ENCODE measurements around the gene HIVEP2. TPM values are rescaled to one million over a fixed set of nuclear protein-coding genes. Genes with fewer than 3 reads are reported as not detected.

The HIVEP2 gene
- total RNA-seq, 1 donor from 2014 or later: 26.6 TPM

GRCh38 chr6:142945446-142946180 lies 637 bp upstream of the HIVEP2 start:
- no peak for DNase-seq (ENCODE audit: low read depth)

- DNase-seq (ENCODE audit: low read depth): peak; percentile 81
Observed at GRCh38 chr6:142944124-142945048, 590 bp downstream of the HIVEP2 start.

GRCh38 chr6:142943711-142944123 lies 1.3 kb downstream of the HIVEP2 start:
- DNase-seq (ENCODE audit: low read depth): no peak

GRCh38 chr6:142942805-142943227 lies 2.2 kb downstream of the HIVEP2 start:
- DNase-seq (ENCODE audit: low read depth): no peak

- no peak for DNase-seq (ENCODE audit: low read depth)
Observed at GRCh38 chr6:142942238-142942637, 2.7 kb downstream of the HIVEP2 start.

GRCh38 chr6:142941018-142941417 lies 4.0 kb downstream of the HIVEP2 start:
- no peak for DNase-seq (ENCODE audit: low read depth)

- no peak for DNase-seq (ENCODE audit: low read depth)
Observed at GRCh38 chr6:142940487-142940886, 4.5 kb downstream of the HIVEP2 start.

- no peak for DNase-seq (ENCODE audit: low read depth)
Observed at GRCh38 chr6:142938510-142938909, 6.5 kb downstream of the HIVEP2 start.

GRCh38 chr6:142937986-142938385 lies 7.0 kb downstream of the HIVEP2 start:
- no peak for DNase-seq (ENCODE audit: low read depth)

GRCh38 chr6:142935553-142936517 lies 9.1 kb downstream of the HIVEP2 start:
- DNase-seq (ENCODE audit: low read depth): no peak

GRCh38 chr6:142934599-142934998 lies 10.4 kb downstream of the HIVEP2 start:
- DNase-seq (ENCODE audit: low read depth): no peak

- DNase-seq (ENCODE audit: low read depth): no peak
Observed at GRCh38 chr6:142934106-142934505, 10.9 kb downstream of the HIVEP2 start.

- DNase-seq (ENCODE audit: low read depth): no peak
Observed at GRCh38 chr6:142933701-142934100, 11.3 kb downstream of the HIVEP2 start.

- no peak for DNase-seq (ENCODE audit: low read depth)
Observed at GRCh38 chr6:142932889-142933288, 12.1 kb downstream of the HIVEP2 start.

- no peak for DNase-seq (ENCODE audit: low read depth)
Observed at GRCh38 chr6:142929751-142930358, 15.1 kb downstream of the HIVEP2 start.

- DNase-seq (ENCODE audit: low read depth): no peak
Observed at GRCh38 chr6:142927904-142928303, 17.1 kb downstream of the HIVEP2 start.

- DNase-seq (ENCODE audit: low read depth): no peak
Observed at GRCh38 chr6:142927271-142927580, 17.8 kb downstream of the HIVEP2 start.

- DNase-seq (ENCODE audit: low read depth): peak; percentile 66
Observed at GRCh38 chr6:142926494-142927270, 18.3 kb downstream of the HIVEP2 start.

GRCh38 chr6:142926177-142926493 lies 18.8 kb downstream of the HIVEP2 start:
- no peak for DNase-seq (ENCODE audit: low read depth)

GRCh38 chr6:142925575-142926110 lies 19.3 kb downstream of the HIVEP2 start:
- DNase-seq (ENCODE audit: low read depth): peak; percentile 67

Measured in renal cortical epithelial cell (primary cell).